SKM-1 (cell line): Measurements from ENCODE around the gene ELF3.
"Not testable (repeated sequence)": the region's sequence is repeated elsewhere in the genome, so short reads cannot be mapped to it uniquely, and the experiment has no call there.

Experiments
- DNase-seq: peaks from one replicate; lab custom pipeline; 2025; ENCODE audit not compliant: unreplicated experiment; lab: John Stamatoyannopoulos, UW

The ELF3 gene

GRCh38 chr1:202007805-202008489 is 2.4 kb upstream of the ELF3 start:
- no peak for DNase-seq

GRCh38 chr1:202009326-202010179 is 834 bp upstream of the ELF3 start:
- peak; percentile 73 for DNase-seq

DNA sequence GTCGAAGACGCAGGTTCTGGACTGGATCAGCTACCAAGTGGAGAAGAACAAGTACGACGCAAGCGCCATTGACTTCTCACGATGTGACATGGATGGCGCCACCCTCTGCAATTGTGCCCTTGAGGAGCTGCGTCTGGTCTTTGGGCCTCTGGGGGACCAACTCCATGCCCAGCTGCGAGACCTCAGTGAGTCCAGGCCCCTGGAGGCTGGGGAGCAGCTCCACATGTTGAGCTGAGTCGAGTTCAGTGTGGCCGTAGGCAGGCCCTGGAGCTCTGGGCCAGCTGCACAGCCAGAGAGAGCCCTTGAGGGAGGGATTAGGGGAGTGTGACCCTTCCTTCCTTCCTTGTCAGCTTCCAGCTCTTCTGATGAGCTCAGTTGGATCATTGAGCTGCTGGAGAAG is 1.6 kb downstream of the ELF3 start:
- DNase-seq = no peak

DNA sequence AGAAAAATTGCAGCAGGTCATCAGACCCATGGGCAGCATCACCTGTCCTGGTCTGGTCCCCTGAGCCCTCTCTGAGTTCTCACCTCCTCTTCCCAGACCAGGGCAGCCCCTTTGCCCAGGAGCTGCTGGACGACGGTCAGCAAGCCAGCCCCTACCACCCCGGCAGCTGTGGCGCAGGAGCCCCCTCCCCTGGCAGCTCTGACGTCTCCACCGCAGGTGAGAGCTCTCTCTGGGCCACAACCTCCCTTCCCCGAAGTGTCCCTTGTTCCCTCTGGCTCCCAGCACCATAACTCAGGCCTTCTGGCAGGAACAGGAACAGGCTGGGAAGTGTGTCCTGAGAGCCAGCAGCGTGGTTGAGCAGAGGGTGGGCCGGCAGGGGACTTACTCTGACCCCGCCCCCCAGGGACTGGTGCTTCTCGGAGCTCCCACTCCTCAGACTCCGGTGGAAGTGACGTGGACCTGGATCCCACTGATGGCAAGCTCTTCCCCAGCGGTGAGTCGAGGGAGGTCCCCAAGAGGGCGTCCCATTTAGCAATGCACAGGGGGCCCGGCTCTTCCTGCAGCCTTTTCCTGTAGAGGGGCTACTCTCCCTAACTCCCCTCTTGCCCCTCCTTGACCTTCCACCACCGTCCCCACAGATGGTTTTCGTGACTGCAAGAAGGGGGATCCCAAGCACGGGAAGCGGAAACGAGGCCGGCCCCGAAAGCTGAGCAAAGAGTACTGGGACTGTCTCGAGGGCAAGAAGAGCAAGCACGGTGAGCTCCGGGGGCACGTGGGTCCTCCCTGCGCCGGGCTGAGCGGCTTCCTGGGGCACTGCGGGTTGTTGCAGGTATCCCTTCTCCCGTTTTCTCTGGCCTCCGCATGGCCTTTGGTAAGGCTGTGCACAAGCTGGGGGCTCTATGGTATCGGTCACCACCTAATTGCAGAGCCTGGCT is 2.4 kb downstream of the ELF3 start:
- DNase-seq = no peak

DNA sequence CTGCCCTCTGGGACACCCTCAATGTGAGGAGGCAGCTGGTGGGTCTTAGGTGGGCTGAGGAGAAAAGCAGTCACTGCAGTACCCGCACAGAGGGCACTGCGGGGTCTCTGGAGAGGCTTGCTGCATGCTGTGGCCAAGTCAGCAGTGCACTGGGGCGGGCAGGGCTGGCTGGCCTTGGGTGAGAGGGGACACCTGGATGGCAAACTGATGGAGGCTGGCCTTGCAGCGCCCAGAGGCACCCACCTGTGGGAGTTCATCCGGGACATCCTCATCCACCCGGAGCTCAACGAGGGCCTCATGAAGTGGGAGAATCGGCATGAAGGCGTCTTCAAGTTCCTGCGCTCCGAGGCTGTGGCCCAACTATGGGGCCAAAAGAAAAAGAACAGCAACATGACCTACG is 3.2 kb downstream of the ELF3 start:
- DNase-seq = no peak

GRCh38 chr1:202014060-202014459 is 3.7 kb downstream of the ELF3 start:
- no peak for DNase-seq

DNA sequence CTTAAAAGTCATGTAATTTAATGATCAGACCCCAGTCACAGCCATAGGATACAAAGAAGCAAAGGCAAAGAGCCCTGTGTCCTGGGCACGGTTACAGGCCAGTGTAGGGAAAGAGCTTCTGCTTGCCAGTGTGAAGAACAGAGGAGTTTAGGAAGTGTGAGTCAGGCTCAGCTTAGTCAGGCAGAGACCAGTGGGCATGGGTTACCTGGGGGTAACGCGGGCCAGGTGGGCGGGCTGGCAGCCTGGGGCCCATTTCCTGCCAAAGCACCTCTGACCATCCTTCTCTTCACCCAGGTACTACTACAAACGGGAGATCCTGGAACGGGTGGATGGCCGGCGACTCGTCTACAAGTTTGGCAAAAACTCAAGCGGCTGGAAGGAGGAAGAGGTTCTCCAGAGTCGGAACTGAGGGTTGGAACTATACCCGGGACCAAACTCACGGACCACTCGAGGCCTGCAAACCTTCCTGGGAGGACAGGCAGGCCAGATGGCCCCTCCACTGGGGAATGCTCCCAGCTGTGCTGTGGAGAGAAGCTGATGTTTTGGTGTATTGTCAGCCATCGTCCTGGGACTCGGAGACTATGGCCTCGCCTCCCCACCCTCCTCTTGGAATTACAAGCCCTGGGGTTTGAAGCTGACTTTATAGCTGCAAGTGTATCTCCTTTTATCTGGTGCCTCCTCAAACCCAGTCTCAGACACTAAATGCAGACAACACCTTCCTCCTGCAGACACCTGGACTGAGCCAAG is 4.7 kb downstream of the ELF3 start:
- no peak for DNase-seq

DNA sequence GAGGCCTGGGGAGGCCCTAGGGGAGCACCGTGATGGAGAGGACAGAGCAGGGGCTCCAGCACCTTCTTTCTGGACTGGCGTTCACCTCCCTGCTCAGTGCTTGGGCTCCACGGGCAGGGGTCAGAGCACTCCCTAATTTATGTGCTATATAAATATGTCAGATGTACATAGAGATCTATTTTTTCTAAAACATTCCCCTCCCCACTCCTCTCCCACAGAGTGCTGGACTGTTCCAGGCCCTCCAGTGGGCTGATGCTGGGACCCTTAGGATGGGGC is 5.2 kb downstream of the ELF3 start:
- no peak for DNase-seq

GRCh38 chr1:202016022-202016810 is 5.8 kb downstream of the ELF3 start:
- DNase-seq = no peak

DNA sequence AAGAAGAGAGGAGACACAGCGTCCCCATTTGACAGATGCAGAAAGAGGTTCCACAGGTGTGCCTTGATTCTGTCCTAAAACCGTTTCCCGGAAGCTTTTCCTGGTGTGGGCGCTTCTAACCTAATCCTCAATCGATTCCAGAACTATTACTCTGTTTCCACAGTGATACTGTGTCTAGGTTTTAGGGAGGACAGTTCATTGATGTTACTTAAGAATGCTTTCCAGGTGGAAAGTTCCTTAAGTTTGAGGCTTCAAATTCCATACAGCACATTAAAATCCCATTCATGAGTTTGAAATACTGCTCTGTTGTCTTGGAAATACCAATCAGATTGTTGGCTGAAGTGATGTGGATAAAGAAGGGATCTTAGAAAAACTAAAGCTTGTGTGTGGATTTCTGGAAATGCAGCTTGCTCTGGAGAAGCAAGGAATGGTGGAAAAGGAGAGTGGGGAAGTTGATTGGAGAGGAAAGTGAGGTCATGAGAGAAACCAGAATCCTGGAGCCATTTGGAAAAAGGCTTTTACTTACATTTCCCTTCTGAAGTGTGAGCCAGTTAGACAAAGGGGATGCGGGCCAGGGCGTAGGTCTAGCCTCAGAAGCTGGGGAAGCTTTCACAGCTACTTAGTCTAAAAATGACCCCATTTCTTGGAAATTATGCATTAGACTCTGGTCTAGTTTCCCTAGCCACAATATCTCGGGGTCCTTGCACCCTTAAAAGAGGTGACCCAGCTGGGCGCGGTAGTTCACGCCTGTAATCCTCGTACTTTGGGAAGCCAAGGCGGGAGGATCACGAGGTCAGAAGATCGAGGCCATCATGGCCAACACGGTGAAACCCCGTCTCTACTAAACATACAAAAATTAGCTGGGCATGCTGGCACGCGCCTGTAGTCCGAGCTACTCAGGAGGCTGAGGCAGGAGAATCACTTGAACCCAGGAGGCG is 6.7 kb downstream of the ELF3 start:
- DNase-seq = no peak

GRCh38 chr1:202017749-202018467 is 7.5 kb downstream of the ELF3 start:
- no peak for DNase-seq

DNA sequence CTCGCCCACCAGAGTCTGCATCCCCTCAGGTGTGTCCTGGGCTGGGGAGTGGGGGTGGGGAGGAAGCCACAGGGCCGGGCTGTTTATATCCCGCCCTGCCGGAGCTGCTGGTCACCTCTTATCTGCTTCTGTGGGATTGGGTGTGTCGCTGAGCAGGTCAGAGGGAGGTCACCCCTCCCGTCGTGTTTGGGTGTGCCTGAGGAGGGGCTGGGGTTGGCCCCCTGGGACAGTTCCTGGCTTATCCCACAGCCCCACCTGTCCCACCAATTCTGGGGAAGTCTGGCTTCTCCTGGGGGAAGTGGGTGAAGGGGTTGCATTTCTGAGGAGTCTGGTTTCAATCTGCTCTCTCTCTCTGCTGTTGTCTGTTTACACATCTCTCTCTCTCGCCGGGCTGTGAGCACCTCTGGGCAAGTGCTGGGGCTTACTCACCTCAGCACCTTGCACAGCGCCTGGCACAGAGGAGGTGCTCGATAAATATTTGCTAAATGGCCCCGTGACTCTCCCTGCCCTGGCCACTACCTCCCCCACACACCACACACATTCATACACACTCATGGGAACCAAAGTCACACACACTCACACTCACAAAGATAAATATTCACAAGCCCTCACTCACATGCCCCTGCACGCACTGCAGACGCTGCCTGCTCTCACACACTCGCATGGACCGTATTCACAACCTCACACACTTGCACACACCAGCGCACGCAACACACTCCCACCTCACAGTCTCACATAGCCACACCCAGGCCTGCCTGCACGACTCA is 8.3 kb downstream of the ELF3 start:
- no peak for DNase-seq

- not testable (repeated sequence) for DNase-seq
Measured at GRCh38 chr1:202019235-202019558, 8.8 kb downstream of the ELF3 start.

- DNase-seq = no peak
Measured at GRCh38 chr1:202023001-202023433, 12.6 kb downstream of the ELF3 start.

DNA sequence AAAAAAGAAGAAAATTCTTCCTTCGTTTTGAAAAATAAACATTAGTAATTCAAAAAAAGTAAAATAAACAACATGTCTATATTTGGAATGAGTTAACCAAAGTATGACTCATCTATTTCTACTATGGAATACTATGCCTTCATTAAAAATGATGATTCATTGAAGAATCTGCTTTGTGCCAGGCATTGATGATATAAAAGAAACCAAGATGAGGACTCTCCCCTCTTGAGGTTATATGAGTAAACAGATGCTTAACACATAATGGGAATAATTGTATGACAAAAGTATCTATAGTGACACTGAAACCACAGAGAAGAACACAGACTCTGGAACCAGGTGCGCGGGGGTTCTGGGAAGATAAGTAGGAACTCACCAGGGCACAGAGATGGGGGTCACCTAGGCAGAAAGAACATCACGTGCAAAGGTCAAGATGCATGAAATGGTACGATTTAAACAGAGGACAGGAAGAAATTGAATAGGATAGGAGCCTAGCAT is 18.8 kb downstream of the ELF3 start:
- no peak for DNase-seq

DNA sequence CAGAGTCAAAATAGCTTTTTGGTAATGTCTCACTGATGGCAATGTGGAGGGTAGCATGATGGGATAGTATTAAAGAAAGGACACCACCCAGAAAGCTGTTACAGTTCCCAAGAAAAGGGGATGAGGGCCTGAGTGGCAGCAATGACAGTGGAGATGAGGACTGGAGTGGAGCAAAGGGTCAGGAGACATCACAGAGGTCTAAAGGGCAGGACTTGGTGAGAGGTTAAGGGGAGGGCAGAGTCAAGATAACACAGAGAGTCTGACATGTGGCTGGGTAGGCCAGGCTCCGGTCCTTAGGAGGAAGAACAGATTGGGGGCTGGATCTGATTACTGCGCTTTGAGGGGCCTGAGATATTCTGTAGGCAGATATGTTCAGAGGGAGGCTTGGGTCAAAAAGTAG is 19.3 kb downstream of the ELF3 start:
- no peak for DNase-seq

DNA sequence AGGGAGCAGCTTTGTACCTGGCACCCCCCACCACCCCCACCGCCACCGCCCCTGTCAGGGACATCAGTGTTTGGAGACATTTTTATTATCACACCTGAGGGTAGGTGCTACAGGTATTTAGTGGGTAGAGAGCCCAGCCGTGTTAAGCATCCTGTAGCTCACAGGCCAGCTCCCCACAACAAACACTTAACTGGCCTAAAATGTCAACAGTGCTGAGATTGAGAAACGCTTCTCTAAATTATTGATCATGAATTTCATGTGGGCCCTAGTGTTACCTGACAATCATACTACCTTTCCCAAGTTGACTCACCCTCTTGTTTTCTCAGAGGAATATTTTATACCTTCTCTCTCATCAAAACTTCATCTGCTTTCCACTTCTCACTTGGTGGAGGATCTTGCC is 21.4 kb downstream of the ELF3 start:
- DNase-seq = no peak
